K562 (cell line): ENCODE measurements around the gene KRTAP5-4. TPM values are rescaled to one million over a fixed set of nuclear protein-coding genes. Genes with fewer than 3 reads are reported as not detected.

Source experiments
- ATF7 ChIP-seq: fragments of 450-650 bp; IDR thresholded peaks from 2 replicates; pipeline ENCODE4 v1.7.1; 2014; ENCODE audit warnings: mild to moderate bottlenecking, moderate library complexity
- EP400 ChIP-seq: fragments of 450-650 bp; IDR thresholded peaks from 2 replicates; pipeline ENCODE4 v1.6.1; 2017; ENCODE audit warnings: antibody characterized with exemption, mild to moderate bottlenecking, moderate library complexity
- GABPB1 ChIP-seq: sonication (generic); formaldehyde crosslinking; IDR thresholded peaks from 2 replicates; pipeline ENCODE4 v1.8.0; 2022; ENCODE audit warnings: mild to moderate bottlenecking, missing genetic modification reagents
- GTF2F1 ChIP-seq: IDR thresholded peaks from 2 replicates; pipeline ENCODE4 v1.6.1; 2011; ENCODE audit warnings: low read depth, low read length, improper control_type of control experiment
- HMGXB4 ChIP-seq: sonication (generic); formaldehyde crosslinking; IDR thresholded peaks from 2 replicates; pipeline ENCODE4 v1.8.1; 2023; ENCODE audit warnings: mild to moderate bottlenecking, missing genetic modification reagents
- KAT2B ChIP-seq: IDR thresholded peaks from one replicate; pipeline ENCODE4 v1.6.1; 2012; ENCODE audit warnings: low read depth, mild to moderate bottlenecking, control low read depth, inconsistent platforms, low read length, moderate library complexity
- MAX ChIP-seq: sonication (generic); formaldehyde crosslinking; IDR thresholded peaks from 2 replicates; pipeline ENCODE4 v1.9.0; 2022; ENCODE audit warnings: mild to moderate bottlenecking, missing genetic modification reagents
- NR3C1 ChIP-seq: sonication (generic); formaldehyde crosslinking; IDR thresholded peaks from 2 replicates; pipeline ENCODE4 v1.8.1; 2022; ENCODE audit warnings: missing genetic modification reagents
- POLR2AphosphoS5 ChIP-seq: IDR thresholded peaks from 2 replicates; pipeline ENCODE4 v1.6.1; 2011; ENCODE audit warnings: mild to moderate bottlenecking, low read depth, low read length, moderate library complexity; ENCODE audit not compliant: control insufficient read depth, insufficient read depth
- RBM15 ChIP-seq: fragments of 200-400 bp; formaldehyde crosslinking; IDR thresholded peaks from 2 replicates; pipeline ENCODE4 v1.6.1; 2018; ENCODE audit warnings: mild to moderate bottlenecking, low read length, moderate library complexity; ENCODE audit not compliant: insufficient read depth
- RERE ChIP-seq: sonication (generic); formaldehyde crosslinking; IDR thresholded peaks from 2 replicates; pipeline ENCODE4 v1.8.0; 2023; ENCODE audit warnings: missing genetic modification reagents, mild to moderate bottlenecking, borderline replicate concordance
- SNAPC5 ChIP-seq: fragments of 250-450 bp; sonication (Bioruptor Pico); IDR thresholded peaks from 2 replicates; pipeline ENCODE4 v1.8.0; 2021; ENCODE audit warnings: moderate library complexity, mild to moderate bottlenecking, inconsistent platforms
- SOX6 ChIP-seq: fragments of 450-650 bp; IDR thresholded peaks from 2 replicates; pipeline ENCODE4 v1.6.1; 2014; ENCODE audit warnings: mild to moderate bottlenecking
- STAT5A ChIP-seq: IDR thresholded peaks from 2 replicates; pipeline ENCODE4 v1.6.1; 2012; ENCODE audit warnings: low read length, inconsistent platforms, borderline replicate concordance
- THRB ChIP-seq: fragments of 450-650 bp; formaldehyde crosslinking; conservative IDR thresholded peaks from 2 replicates; pipeline ENCODE4 v1.4.0; 2022; ENCODE audit warnings: mild to moderate bottlenecking, missing genetic modification characterization
- ZFX ChIP-seq: sonication (generic); formaldehyde crosslinking; IDR thresholded peaks from 2 replicates; pipeline ENCODE4 v1.8.0; 2022; ENCODE audit warnings: mild to moderate bottlenecking, missing genetic modification reagents, moderate library complexity
- ZKSCAN3 ChIP-seq: fragments of 250-450 bp; sonication (Bioruptor Pico); IDR thresholded peaks from 2 replicates; pipeline ENCODE4 v1.4.0; 2020
- ZKSCAN8 ChIP-seq: fragments of 200-800 bp; sonication (Bioruptor generic); IDR thresholded peaks from 2 replicates; pipeline ENCODE4 v1.6.1; 2016; ENCODE audit warnings: missing genetic modification characterization, missing compliant biosample characterization
- ZNF143 ChIP-seq: sonication (generic); formaldehyde crosslinking; IDR thresholded peaks from 2 replicates; pipeline ENCODE4 v1.9.0; 2022; ENCODE audit warnings: mild to moderate bottlenecking, missing genetic modification reagents
- ZNF197 ChIP-seq: fragments of 200-800 bp; sonication (Bioruptor generic); IDR thresholded peaks from 2 replicates; pipeline ENCODE4 v1.6.1; 2016; ENCODE audit warnings: low read depth, missing genetic modification characterization, missing compliant biosample characterization
- ZNF445 ChIP-seq: fragments of 250-450 bp; sonication (Bioruptor Pico); IDR thresholded peaks from 2 replicates; pipeline ENCODE4 v1.4.0; 2020; ENCODE audit warnings: low read depth, mild to moderate bottlenecking, moderate library complexity
- polyA plus RNA-seq, 8 experiments: library from polyadenylated mRNA; depleted of rRNA in 4 of 8; stranded (reverse) in 5 of 8; unstranded in 3 of 8; fragments of >200 nt; fragmentation: Nextera tagmentation in 2 of 8; fragmentation: Illumina TruSeq in 1 of 8; extraction: Ambion mirVana in 2 of 8; extraction: Trizol in 1 of 8; gene quantifications; 2 replicates each; pipeline versions ENCODE4 v1.2.1 to v1.2.3, GENCODE V29; 2011 to 2014; ENCODE audit warnings: inconsistent platforms in 1 of 8, missing spikeins in 1 of 8
- total RNA-seq, 7 experiments: library from RNA; depleted of rRNA in 6 of 7; stranded (reverse); fragments of >200 nt in 6 of 7; fragmentation: Illumina TruSeq in 2 of 7; extraction: Trizol in 2 of 7; gene quantifications; 2 replicates each; pipeline versions ENCODE4 v1.2.1 to v1.2.3, GENCODE V29; 2011 to 2021; ENCODE audit warnings: low replicate concordance in 1 of 7

KRTAP5-4 gene
- total and polyA plus RNA-seq, 9 of the 15 experiments (the other 6 are each of a cell fraction or from before 2014, with no cell fraction given) = not detected

GRCh38 chr11:1619449-1619848, 2.5 kb downstream of the KRTAP5-4 start (continued):
- TF ChIP-seq HMGXB4 (CRISPR knock-in tag) (no peak), KAT2B (no peak), ZNF143 (no peak), SOX6 (no peak), RBM15 (no peak), ZKSCAN8 (no peak), SNAPC5 (no peak), ZFX (no peak), GTF2F1 (no peak), THRB (CRISPR knock-in tag) (no peak), ATF7 (peak; percentile 56; the same call in 1 of the 2 replicates), ZNF445 (CRISPR knock-in tag) (no peak), STAT5A (no peak), GABPB1 (peak; percentile 88), ZKSCAN3 (CRISPR knock-in tag) (no peak), RERE (CRISPR knock-in tag) (no peak), ZNF197 (CRISPR knock-in tag) (no peak), NR3C1 (CRISPR knock-in tag) (no peak), POLR2AphosphoS5 (no peak), EP400 (no peak), MAX (CRISPR knock-in tag) (no peak)
